ENCODE measurements around the gene ZBTB4. TPM values are rescaled to one million over a fixed set of nuclear protein-coding genes. Genes with fewer than 3 reads are reported as not detected.

ZBTB4 gene
- total RNA-seq, 1 experiment from 2014 or later = 14.7 TPM

- H3K4me1 ChIP-seq (ENCODE audit: insufficient read depth, low read length) = no peaks in the 10 kb centered on the region
- no peaks in the 10 kb centered on the region for H3K36me3 ChIP-seq (ENCODE audit: low read depth, low read length)
- BruUV-seq (replicated peaks) = no TSS peak
- H3K79me2 ChIP-seq (ENCODE audit: low read length) = no peaks in the 10 kb centered on the region
- no peak overlapping the region for H3K9ac ChIP-seq (ENCODE audit: low read length)
- H4K20me1 ChIP-seq (ENCODE audit: low read length) = no peaks in the 10 kb centered on the region
- H3K27ac ChIP-seq (ENCODE audit: low read length) = no peak overlapping the region
- H3K4me3 ChIP-seq (ENCODE audit: low read length) = no peak overlapping the region
- no peaks in the 10 kb centered on the region for H3K9me2 ChIP-seq (replicated peaks; ENCODE audit: low read length)
- TF ChIP-seq, protein P1, sequence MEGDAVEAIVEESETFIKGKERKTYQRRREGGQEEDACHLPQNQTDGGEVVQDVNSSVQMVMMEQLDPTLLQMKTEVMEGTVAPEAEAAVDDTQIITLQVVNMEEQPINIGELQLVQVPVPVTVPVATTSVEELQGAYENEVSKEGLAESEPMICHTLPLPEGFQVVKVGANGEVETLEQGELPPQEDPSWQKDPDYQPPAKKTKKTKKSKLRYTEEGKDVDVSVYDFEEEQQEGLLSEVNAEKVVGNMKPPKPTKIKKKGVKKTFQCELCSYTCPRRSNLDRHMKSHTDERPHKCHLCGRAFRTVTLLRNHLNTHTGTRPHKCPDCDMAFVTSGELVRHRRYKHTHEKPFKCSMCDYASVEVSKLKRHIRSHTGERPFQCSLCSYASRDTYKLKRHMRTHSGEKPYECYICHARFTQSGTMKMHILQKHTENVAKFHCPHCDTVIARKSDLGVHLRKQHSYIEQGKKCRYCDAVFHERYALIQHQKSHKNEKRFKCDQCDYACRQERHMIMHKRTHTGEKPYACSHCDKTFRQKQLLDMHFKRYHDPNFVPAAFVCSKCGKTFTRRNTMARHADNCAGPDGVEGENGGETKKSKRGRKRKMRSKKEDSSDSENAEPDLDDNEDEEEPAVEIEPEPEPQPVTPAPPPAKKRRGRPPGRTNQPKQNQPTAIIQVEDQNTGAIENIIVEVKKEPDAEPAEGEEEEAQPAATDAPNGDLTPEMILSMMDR (conservative IDR thresholded peaks at IDR 0.05; ENCODE audit: low read depth, low read length) = peak; percentile 47; the same call in 1 of the 2 replicates
- TF ChIP-seq EZH2 (IDR thresholded peaks at IDR 0.05; ENCODE audit: low read length, unreplicated experiment) (no peak), EZH2phosphoT487 (IDR thresholded peaks at IDR 0.05; ENCODE audit: borderline replicate concordance, low read length) (no peak)
- ATAC-seq (no peak), DNase-seq (peak; percentile 3)
- no peaks in the 10 kb centered on the region for H3K27me3 ChIP-seq (ENCODE audit: low read length)
- no peaks in the 10 kb centered on the region for H3F3A ChIP-seq (ENCODE audit: low read length, unreplicated experiment)
- intact Hi-C loops (cut with micrococcal nuclease) = no loop called here
- H3K4me2 ChIP-seq (ENCODE audit: low read length) = no peak overlapping the region
- no peaks in the 10 kb centered on the region for H3K9me3 ChIP-seq (ENCODE audit: low read length)
- POLR2A ChIA-PET (ENCODE audit: unreplicated experiment) = no interaction called here
- no peak overlapping the region for H2AFZ ChIP-seq (ENCODE audit: low read length)
- CTCF ChIA-PET = interaction anchor here (0.6 kb wide), 1 partner anchor 180 kb away, joined by 4 read pairs; no protein-coding TSS in a partner anchor
Measured at GRCh38 chr17:7523033-7523432, 43.6 kb upstream of the ZBTB4 start.

- no peak for DNase-seq
- no peaks in the 10 kb centered on the region for H3K9me2 ChIP-seq (replicated peaks; ENCODE audit: low read length)
- H3F3A ChIP-seq (ENCODE audit: low read length, unreplicated experiment) = no peaks in the 10 kb centered on the region
- ATAC-seq = no peak
- no peak for TF ChIP-seq EZH2 (IDR thresholded peaks at IDR 0.05; ENCODE audit: low read length, unreplicated experiment)
- TF ChIP-seq, protein P1 (conservative IDR thresholded peaks at IDR 0.05; ENCODE audit: low read depth, low read length) = no peak
- no peak for TF ChIP-seq EZH2phosphoT487 (IDR thresholded peaks at IDR 0.05; ENCODE audit: borderline replicate concordance, low read length)
- H4K20me1 ChIP-seq (ENCODE audit: low read length) = no peaks in the 10 kb centered on the region
- no peak overlapping the region for H3K4me2 ChIP-seq (ENCODE audit: low read length)
- H3K9me3 ChIP-seq (ENCODE audit: low read length) = no peaks in the 10 kb centered on the region
- BruUV-seq (replicated peaks) = no TSS peak
- no peaks in the 10 kb centered on the region for H3K79me2 ChIP-seq (ENCODE audit: low read length)
- ChIA-PET POLR2A (ENCODE audit: unreplicated experiment) (no interaction called here), CTCF (no interaction called here)
- no peaks in the 10 kb centered on the region for H3K27me3 ChIP-seq (ENCODE audit: low read length)
- no peak overlapping the region for H3K9ac ChIP-seq (ENCODE audit: low read length)
- H3K36me3 ChIP-seq (ENCODE audit: low read depth, low read length) = peaks cover 9% of the 10 kb centered on the region
- H3K27ac ChIP-seq (ENCODE audit: low read length) = no peak overlapping the region
- H3K4me3 ChIP-seq (ENCODE audit: low read length) = no peak overlapping the region
- H2AFZ ChIP-seq (ENCODE audit: low read length) = no peak overlapping the region
- no peaks in the 10 kb centered on the region for H3K4me1 ChIP-seq (ENCODE audit: insufficient read depth, low read length)
- intact Hi-C loops (cut with micrococcal nuclease) = no loop called here
Measured at GRCh38 chr17:7515911-7516610, 36.6 kb upstream of the ZBTB4 start.

DNA sequence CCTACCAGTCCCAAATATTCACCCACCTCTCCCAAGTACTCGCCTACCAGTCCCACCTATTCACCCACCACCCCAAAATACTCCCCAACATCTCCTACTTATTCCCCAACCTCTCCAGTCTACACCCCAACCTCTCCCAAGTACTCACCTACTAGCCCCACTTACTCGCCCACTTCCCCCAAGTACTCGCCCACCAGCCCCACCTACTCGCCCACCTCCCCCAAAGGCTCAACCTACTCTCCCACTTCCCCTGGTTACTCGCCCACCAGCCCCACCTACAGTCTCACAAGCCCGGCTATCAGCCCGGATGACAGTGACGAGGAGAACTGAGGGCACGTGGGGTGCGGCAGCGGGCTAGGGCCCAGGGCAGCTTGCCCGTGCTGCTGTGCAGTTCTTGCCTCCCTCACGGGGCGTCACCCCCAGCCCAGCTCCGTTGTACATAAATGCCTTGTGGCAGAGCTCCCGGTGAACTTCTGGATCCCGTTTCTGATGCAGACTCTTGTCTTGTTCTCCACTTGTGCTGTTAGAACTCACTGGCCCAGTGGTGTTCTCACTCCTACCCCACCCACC, 34.5 kb upstream of the ZBTB4 start:
- Histone ChIP-seq H3K4me2 (ENCODE audit: low read length) (no peak overlapping the region), H3K27me3 (ENCODE audit: low read length) (no peaks in the 10 kb centered on the region), H3K36me3 (ENCODE audit: low read depth, low read length) (peaks cover 17% of the 10 kb centered on the region), H3K79me2 (ENCODE audit: low read length) (no peaks in the 10 kb centered on the region), H2AFZ (ENCODE audit: low read length) (no peak overlapping the region), H4K20me1 (ENCODE audit: low read length) (no peaks in the 10 kb centered on the region), H3K4me3 (ENCODE audit: low read length) (no peak overlapping the region), H3K4me1 (ENCODE audit: insufficient read depth, low read length) (no peaks in the 10 kb centered on the region), H3K9me2 (replicated peaks; ENCODE audit: low read length) (no peaks in the 10 kb centered on the region), H3K27ac (ENCODE audit: low read length) (no peak overlapping the region), H3F3A (ENCODE audit: low read length, unreplicated experiment) (no peaks in the 10 kb centered on the region), H3K9ac (ENCODE audit: low read length) (no peak overlapping the region), H3K9me3 (ENCODE audit: low read length) (no peaks in the 10 kb centered on the region)
- DNase-seq (no peak), ATAC-seq (no peak)
- TF ChIP-seq EZH2 (IDR thresholded peaks at IDR 0.05; ENCODE audit: low read length, unreplicated experiment) (no peak), EZH2phosphoT487 (IDR thresholded peaks at IDR 0.05; ENCODE audit: borderline replicate concordance, low read length) (no peak)
- TF ChIP-seq, protein P1 (conservative IDR thresholded peaks at IDR 0.05; ENCODE audit: low read depth, low read length) = no peak
- BruUV-seq (replicated peaks) = TSS peak; percentile 63
- CTCF ChIA-PET = interaction anchor here (0.6 to 1.2 kb wide), 2 partner anchors 47 to 77 kb away, joined by 8 to 9 read pairs; no protein-coding TSS in a partner anchor
- POLR2A ChIA-PET (ENCODE audit: unreplicated experiment) = no interaction called here
- intact Hi-C loops (cut with micrococcal nuclease) = loop anchor here (1.0 kb wide), 1 partner anchor 47 kb away; the partner anchor contains the start of gene SENP3

Data from PC-3 (cell line).